LNCaP clone FGC (cell line): ENCODE results near the gene CACNA1B.

Source experiments
- DNase-seq: peaks from one replicate; pipeline ENCODE4 v3.0.0-alpha.2; 2011; ENCODE audit warnings: low read depth
- H3K4me3 ChIP-seq: 2 replicates; pipeline ENCODE4 v1.5.1; 2011; ENCODE audit warnings: mild to moderate bottlenecking, low read depth, low read length, control low read depth
- CTCF ChIP-seq: IDR thresholded peaks from 2 replicates; pipeline ENCODE4 v1.5.1; 2012; ENCODE audit warnings: mild to moderate bottlenecking; ENCODE audit not compliant: control insufficient read depth, insufficient read depth; ENCODE audit errors: extremely low read depth

CACNA1B gene

GRCh38 chr9:138119202-138120027, 241.8 kb downstream of the CACNA1B start:
- no peak for TF ChIP-seq CTCF
- H3K4me3 ChIP-seq: no peak overlapping the region
- DNase-seq: no peak

- H3K4me3 ChIP-seq: no peak overlapping the region
- DNase-seq: no peak
- TF ChIP-seq CTCF: no peak
These were observed 242.5 kb downstream of the CACNA1B start for GRCh38 chr9:138120072-138120471.

GRCh38 chr9:138120511-138121437, 243.2 kb downstream of the CACNA1B start:
- DNase-seq: no peak
- TF ChIP-seq CTCF: no peak
- no peak overlapping the region for H3K4me3 ChIP-seq

GRCh38 chr9:138121438-138122050, 244.0 kb downstream of the CACNA1B start:
- TF ChIP-seq CTCF: no peak
- no peak for DNase-seq
- no peak overlapping the region for H3K4me3 ChIP-seq

- DNase-seq: no peak
- H3K4me3 ChIP-seq: no peak overlapping the region
- TF ChIP-seq CTCF: no peak
These were observed 244.6 kb downstream of the CACNA1B start for GRCh38 chr9:138122201-138122600.

- no peak for TF ChIP-seq CTCF
- DNase-seq: no peak
- no peak overlapping the region for H3K4me3 ChIP-seq
These were observed 245.1 kb downstream of the CACNA1B start for GRCh38 chr9:138122676-138123075.
